ENCODE measurements around the gene RBM20. TPM values are rescaled to one million over a fixed set of nuclear protein-coding genes. Genes with fewer than 3 reads are reported as not detected.
"Not testable (repeated sequence)": the region's sequence is repeated elsewhere in the genome, so short reads cannot be mapped to it uniquely, and the experiment has no call there.

The RBM20 gene
- polyA plus RNA-seq, 3 donors: 2.6 to 5.1 (median 4.7) TPM

DNA sequence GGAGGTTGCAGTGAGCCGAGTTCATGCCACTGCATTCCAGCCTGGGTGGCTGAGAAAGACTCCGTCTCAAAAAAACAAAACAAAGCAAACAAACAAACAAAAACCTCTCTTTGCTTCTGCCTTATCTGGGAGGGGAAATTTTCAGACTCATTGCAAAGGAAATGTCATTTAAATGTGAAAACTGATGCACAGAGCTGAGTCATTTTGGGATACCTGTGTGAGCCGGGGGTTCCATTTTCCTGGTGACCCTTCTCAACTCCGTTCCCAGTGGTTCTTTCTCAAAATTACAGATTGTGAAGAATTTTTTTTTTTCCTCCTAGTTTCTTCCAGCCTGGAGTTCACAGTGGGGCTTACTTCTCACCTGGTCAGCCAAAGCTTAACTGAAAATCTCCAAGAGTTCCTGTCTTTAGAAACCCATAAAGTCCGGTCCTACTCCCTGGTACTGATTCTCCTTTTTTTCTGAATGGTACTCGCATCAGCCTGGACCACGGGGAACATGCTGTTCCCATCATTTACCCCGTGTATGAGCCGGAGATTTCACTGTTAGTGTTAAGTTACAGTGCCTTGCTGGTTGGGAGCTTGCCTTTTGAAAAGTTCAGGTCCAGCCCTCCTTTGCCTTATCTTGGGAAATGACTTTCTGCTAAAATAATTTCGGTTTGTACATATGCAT lies 56.9 kb downstream of the RBM20 start:
- no peak for DNase-seq (ENCODE audit: low read depth in 3 of 3, low spot score in 2 of 3)

DNA sequence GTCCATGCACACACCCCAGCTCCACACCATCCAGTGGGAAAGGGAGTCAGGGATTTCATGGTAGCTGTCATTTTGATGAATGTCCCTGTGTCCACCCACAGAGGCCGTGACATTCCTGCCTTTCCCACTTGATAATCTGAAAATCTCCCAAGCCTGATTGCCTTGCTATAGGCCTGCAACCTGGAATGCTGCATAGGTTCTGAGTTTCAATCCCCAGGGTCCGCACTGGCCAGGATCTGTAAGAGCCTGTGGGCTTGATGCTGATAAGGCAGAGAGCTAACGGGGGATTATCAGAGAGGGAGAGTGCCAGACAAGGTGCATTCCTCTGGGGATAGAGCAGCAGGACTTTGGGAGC lies 57.5 kb downstream of the RBM20 start:
- DNase-seq (ENCODE audit: low read depth in 3 of 3, low spot score in 2 of 3): no peak

DNA sequence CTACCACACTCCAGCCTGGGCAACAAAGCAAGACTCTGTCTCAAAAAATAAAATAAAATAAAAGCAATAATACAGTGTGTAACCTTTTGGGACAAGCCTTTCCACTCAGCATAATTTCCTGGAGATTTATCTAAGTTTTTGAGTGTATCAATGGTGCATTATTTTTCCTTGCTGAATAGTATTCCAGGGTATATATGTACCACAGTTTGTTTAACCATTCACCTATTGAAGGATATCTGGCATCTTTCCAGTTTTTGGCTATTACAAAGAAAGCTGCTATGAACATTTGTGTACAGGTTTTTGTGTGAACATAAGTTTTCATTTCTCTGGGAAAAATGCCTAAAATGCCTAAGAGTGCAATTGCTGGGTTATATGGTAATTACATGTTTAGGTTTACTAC lies 59.9 kb downstream of the RBM20 start:
- no peak for DNase-seq (ENCODE audit: low read depth in 3 of 3, low spot score in 2 of 3)

DNA sequence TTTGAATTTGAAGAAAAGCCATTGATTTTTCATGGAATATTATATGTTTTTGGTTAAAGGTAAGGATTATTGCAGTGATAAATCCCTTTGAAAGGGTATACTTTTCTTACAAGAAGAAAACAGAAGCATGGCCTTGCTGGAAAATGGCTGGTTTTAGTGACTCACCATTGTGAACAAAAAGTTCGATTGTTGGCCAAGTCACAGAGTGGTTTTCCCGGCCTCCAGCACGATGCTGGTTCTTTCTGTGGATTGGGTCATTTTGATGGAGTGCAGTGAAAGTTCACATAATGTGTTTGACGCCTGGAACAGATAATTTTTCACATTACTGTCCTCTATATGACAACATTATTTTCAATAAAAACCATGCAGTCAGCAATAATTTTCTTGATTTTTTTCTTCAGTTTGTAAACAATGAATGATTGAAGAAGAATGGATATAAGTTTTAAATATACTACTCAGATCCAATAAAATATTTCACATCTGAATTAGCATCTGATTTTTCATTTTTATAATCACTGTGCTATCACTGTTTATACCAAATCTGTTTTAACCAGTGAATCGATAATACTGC lies 60.9 kb downstream of the RBM20 start:
- DNase-seq (ENCODE audit: low read depth in 3 of 3, low spot score in 2 of 3): no peak

DNA sequence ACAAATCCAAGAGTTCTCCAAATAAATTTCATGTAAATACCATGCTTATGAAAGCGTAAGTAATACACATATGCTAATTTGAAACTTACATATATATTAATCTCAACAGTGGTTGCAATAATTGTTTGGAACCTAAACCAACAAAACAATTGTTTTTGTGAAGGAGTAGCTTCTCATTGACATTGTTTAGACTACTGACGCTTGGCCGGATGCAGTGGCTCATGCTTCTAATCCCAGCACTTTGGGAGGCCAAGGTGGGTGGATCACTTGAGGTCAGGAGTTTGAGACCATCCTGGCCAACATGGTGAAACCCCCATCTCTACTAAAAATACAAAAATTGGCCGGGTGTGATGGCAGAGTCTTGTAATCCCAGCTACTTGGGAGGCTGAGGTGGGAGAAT lies 61.5 kb downstream of the RBM20 start:
- DNase-seq (ENCODE audit: low read depth in 3 of 3, low spot score in 2 of 3): not testable (repeated sequence)

DNA sequence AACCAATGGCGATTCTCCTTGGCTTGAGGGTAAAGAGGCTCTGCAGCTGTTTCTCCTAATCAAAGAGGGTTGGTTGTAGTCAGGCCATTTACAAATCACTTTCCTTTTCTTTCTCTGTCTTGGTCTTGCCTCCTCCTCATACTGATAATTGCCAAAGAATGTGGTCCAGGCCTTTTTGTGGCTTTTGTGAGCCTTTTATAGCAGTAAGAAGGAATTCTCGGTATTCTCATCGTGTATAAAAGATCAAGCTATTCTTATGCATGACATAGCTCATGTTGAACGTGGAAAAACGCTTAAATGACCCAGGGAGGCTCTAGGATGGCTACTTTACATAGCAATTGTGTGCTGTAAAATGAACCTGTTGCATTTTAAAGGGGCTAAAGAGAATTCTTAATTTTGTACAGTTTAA lies 62.6 kb downstream of the RBM20 start:
- DNase-seq (ENCODE audit: low read depth in 3 of 3, low spot score in 2 of 3): no peak

DNA sequence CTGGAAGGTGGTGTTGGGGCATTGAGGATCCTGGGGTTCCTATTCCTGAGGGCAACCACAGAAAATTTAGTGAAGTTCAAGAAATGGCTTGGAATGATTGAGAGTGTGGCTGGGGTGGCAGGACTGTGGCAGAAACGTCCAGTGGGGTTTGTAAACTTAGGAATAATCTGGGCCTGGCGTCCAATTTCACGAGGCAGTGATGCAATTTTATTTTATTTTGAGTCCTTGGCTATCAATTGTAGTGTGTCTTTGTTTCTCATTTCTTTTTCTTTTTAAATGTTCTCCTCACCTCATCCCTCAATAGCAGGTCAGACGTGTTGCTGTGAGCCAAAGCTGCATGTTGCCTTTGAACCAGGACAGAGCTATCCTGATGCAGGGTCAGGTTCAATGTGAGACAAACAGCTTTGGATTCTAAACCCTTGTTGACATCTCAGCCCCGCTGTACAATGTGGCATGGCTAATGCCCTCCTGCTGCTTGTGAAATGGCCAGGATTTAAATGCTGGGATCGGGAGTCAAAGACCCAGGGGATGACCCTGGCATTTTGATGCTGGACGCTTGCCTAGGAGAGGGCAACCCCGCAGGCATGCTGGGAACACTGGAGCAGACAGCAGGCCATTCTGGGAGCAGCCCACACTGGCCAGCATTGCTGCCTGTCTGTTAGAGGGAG lies 64.8 kb downstream of the RBM20 start:
- DNase-seq (ENCODE audit: low read depth in 3 of 3, low spot score in 2 of 3): no peak

DNA sequence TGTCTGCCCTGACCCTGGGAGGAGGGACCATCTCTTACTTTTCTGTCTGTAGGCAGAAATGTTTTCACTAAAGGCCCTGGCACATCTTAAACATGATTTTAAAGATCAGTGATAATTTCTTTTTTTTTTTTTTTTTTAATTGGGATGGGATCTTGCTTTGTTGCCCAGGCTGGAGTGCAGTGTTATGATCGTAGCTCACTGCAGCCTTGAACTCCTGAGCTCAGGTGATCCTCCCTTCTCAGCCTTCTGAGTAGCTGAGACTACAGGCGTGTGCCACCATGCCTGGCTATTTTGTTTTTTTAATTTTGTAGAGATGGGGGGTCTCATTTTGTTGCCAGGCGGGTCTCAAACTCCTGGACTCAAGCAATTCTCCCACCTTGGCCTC lies 65.3 kb downstream of the RBM20 start:
- DNase-seq (ENCODE audit: low read depth in 3 of 3, low spot score in 2 of 3): no peak

DNA sequence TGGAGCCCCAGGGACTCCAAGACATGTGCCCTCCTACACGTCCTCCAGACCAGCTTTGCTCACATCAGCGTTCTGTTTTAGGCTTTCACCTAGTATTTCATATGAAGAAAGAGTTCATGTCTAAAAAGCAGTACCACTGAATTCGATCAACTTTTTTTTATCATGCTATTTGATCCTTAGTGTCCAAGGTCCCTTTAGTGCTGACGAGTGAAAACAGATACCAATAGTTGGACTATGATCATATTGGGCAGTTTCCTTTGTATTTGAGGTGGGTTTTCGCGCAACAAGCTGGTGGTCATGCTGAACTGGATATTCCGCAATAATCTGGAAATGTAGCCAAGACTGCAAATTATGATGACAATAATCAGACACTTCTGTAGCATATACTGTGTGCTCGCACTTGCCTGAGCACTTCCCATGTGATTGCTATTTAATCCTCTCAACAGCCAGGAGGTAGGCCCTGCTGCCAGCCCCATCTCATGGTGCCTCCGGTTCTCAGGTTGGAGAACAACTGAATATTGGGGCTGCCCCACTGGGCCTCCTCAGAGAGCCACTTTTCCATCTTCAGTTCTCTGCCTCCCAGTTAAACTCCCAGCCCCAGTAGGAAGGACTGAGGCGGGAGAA lies 65.9 kb downstream of the RBM20 start:
- no peak for DNase-seq (ENCODE audit: low read depth in 3 of 3, low spot score in 2 of 3)

DNA sequence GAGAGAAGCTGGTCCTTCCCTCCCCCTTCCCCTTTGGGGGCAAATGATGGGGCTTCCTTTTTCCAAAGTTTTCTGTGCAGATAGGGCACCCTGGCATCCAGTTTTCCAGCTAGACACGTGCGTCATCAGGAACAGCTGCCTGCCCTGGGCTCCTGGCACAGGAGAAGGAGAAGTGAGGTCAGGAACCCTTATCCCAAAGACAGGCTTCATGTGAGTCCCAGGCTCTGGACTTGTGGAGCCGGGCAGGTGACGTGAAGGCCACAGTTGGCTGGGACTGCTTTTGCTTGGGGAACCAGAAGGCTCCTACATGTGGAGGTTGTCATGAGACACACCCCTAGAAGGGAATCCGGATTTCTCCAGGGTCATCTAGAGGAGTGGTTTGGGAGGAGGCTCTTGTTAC lies 66.5 kb downstream of the RBM20 start:
- no peak for DNase-seq (ENCODE audit: low read depth in 3 of 3, low spot score in 2 of 3)

DNA sequence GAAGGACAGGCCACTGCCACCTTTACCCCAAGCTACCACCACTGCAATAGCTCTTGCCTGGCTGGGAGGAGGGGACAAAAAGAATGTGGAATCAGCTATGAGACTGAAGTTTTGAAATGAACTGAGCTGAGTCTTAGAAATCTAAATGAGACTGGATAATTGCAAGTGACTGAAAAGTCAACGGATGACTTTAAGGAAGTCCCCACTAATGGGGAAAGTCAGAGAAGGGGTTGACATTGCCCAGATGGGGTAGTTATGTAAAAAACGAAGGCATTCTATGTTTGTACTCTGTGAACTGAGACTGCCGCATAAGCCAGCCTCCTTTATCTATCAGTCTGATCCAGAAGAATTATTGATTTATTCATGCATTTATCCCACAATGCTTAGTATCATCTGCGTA lies 67.2 kb downstream of the RBM20 start:
- DNase-seq (ENCODE audit: low read depth in 3 of 3, low spot score in 2 of 3): no peak

DNA sequence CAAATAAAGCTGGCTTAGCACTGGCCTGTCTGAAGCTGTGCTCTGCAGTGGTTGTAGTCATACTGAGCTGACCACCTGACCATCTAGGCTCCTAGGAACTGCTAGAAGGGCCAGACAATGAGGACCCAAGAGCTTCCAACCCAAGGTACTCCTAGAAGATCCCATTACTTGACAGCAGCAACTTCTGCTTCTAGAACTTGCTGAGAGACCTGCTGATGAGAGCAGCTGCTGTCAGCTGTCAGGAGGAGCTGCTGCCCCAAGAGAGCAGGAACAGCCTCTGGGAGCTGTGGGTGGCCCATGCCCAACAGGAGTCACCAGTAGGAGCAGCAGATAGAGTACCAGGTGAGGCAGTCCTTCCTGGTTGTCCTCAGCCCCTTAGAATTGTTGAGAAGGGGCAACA lies 70.2 kb downstream of the RBM20 start:
- DNase-seq (ENCODE audit: low read depth in 3 of 3, low spot score in 2 of 3): no peak

DNA sequence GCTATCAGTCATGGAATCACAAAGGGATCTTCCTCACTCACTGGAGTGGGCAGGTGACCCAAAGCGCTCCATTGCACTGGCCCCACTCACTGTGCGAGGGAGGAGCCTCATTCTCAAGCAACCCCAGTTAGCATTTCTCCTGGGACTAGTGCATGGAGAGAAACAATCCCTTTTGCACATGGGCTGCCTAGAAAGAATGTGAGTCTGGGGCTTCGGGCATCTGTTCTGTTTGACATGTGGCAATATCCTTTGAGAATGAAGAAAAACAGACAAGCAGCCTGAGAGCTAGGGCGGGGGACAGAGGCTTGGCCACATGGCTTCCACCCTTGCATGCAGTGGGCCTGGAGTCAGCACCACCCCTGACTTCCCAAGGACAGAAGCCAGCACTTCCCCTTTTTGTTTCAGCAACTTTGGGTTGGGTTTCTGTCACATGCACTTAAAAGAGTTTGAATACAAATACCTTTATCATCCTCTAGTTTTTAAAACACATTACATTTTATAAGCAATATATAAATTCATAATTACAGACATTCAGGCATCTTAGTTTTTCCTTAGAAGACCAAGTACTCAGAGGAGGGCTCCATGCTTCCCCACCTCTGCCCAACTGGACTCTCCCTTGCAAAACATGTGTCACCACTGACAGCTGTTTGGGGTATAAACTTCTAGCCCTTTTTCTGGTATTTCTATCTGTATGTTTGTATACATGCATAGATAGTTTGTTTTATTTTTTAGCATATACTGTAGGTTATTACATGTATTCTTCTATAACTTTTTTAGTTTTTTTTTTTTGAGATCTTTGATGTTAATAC lies 73.8 kb downstream of the RBM20 start:
- DNase-seq (ENCODE audit: low read depth in 3 of 3, low spot score in 2 of 3): no peak

DNA sequence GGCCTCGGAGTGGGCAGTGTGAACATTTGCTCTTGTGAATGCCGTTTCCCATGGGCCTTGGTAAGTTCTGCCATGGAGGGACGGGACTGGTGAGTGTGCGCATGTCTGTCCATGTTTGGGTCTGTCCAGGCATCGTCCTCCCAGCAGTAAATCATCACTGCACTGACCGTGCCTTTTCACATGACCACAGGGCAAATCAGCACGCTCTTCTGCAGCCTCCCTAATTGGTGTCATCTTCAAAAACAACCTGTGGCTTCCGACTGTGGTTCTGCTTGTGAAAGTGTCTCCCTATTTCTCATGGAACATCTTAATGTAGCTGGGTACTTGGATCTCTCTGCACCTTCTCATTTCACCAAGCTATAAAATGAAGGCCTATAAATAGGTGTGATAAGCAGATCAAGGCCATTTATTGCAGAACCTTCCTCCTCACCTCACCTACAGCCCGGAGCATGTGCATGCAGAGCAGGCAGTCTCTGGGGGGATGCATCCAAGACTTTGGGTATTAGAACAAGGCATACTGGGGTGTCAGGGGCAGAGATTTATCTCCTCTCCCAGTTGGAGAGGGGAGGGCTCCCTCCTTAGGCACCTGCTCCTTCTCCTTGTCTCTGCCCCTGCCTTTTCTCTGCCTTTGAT lies 77.4 kb downstream of the RBM20 start:
- DNase-seq (ENCODE audit: low read depth in 3 of 3, low spot score in 2 of 3): no peak

DNA sequence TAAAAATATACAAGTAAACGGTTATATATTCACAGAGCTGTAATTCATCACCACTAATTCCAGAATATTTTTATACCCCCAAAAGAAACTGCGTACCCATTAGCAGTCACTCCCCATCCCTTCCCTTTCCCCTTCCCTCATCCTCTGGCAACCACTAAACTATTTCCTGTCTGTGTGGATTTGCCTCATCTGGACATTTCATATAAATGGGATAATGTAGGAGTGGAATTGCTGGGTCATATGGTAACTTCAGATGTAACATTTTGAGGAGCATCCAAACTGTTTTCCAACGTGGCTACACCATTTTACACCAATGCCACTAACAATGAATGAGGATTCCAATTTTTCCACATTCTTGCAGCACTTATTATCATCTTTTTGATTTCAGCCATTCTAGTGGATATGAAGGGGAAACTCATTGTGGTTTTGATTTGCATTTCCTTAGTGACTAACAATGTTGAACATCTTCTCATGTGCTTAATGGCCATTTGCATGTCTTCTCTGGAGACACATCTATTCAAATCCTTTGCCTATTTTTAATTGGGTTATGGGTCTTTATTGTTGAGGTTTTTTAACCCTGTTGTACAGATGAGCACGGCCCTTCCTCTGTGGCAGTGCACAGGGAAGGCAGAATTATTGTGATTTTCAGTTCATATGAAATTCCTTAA lies 79.2 kb downstream of the RBM20 start:
- no peak for DNase-seq (ENCODE audit: low read depth in 3 of 3, low spot score in 2 of 3)

DNA sequence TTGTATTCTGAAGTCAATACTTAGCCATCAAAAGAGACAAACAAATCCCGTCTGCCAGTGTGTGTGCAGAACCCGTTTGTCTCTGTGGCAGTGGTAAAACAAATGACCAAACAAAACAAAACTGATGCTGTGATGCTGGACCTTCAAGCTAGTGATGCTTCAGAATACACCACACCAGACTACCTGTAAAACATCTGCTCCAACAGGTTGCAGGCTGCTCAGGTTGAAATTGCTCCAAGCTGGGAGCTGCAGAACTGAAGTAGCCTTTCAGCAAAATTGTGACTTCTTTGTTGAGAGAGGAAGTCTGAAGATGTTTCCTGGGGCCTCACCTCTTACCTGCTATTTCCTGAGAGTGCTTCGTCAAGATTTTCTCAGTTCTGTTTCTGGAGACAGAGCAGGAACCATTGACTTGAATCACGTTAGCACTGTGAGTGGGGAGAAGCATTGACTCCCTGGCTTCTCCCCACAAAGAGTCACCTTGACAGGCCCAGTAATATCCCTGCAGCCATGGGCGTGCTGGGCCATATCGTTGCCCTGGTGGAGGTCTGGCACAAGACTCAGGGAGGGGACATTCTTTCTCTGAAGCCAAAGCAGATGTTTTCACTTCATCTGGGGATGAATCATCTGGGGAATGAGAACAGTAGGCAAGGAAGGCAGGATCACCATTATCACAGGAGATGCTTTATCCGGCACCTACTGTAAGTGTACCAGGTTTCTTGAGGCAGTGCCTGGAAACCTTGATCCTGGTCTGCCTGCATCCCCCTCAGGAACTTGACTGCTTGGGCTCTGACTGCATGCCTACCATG lies 80.2 kb downstream of the RBM20 start:
- no peak for DNase-seq (ENCODE audit: low read depth in 3 of 3, low spot score in 2 of 3)

DNA sequence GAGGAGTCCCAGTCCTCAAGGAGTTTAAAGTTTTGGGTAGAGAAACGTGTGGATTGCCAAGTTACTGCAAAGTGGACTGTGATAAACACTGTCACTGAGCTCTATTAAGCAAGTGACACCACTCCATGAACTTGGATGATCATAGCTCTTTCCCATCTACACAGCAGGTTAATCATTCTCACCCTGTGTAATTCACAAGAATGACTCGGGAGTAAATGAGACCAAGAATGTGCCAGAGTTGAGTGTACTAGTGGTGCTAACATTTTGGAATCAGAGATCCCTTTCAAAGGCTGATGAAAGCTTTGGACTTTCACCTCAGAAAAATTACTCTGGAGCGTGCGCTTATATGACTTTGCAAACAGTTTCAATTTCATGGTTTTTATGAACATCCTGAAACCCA lies 80.8 kb downstream of the RBM20 start:
- DNase-seq (ENCODE audit: low read depth in 3 of 3, low spot score in 2 of 3): no peak

DNA sequence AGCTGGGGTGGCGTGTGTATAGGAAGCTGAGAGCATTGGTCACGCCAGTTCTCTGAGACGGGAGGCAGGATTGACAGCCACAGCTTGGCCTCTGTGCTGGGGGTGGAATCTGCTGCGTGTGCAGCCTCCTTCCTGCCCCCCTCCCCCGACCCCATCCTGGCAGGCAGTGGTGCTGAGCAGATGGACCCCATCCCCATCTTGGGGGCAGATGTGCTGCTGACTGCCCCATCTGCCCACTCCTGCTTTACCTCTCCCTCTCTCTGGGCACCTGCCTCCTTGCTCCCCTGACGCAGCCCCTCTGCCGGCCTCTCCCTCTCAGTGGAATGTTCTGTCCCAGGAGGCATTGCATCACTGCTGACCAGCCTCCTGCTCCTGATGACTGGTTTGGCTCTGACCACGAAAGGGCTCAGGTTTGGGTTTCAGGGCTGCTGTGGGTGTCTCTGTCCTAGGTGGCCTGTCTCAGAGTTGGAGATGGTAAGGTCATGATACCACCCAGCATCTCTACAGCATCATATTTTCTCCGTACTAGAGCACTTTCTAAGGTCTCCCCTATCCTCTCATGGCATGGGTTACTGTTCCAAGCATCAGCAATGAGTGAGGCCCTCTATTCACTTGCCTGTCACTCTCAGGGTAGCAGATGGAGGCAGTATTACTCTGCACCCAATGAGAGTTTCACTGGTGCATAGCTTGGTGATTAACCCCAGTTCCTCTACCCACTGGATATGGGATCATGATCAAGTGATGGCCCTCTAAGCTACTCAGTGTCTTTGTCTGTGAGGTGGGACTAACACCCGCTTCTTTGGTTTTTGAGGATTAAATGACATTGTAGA lies 81.9 kb downstream of the RBM20 start:
- DNase-seq (ENCODE audit: low read depth in 3 of 3, low spot score in 2 of 3): no peak
